Measurements from ENCODE around the gene SLC35F4.

Gene SLC35F4

DNA sequence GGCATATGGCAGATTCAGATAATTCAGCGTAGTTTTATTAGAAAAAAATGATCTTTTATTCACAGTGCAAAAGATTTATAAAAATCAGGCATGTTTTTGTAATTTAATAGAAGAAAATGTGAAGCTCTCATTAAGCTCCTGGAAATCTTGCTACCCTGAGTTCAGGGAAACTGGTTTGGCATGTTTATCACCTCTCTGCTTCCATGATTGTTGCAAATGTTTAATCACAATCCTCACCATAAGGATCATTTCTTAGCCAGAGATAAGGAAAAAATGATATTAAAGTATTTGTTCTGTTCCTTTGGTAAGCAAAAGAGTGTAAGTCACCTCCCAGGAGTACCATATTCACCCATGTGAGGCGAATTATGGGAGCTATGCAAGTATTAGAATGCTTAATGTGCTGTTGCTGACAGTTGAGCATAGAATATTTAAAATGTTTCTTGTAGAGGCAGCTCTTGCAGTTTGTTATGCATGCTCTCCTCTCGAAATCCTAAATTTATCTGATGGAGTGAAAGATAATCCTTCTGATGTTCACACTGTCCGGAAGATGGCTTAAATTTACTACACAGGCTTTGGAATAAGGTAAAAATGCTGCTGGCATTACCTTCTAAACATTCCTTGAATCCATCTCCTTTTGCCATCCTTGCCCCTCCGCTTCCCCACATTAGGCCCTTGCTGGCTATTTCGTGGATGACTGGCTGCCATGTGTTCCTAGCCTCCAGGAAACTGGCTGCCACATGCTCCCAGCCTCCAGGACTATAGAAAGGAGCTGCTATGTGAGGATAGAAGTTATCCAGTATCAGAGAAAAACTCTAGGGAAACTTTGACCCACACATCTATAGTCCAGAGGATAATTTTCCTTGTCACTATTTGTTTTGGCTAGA lies 256.5 kb downstream of the SLC35F4 start:
- DNase-seq = no peak

DNA sequence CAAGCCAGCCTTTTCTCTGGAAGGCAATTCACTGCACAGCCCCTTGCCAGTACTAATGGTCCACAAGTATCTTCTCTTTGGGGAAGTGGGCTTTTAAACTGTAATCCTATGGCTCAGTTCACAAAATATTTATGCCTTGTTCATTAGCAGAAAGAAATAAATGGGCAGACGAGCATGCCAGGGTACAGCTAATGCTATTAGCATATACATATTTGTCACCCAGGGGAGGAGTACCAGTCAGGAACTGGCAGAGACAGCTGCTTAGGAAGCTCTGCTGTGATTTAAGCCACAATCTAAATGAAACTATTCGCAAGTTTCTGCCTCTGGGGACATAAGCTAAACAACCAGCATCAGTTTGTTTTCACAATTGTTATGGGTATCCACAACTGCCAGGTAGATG lies 258.8 kb downstream of the SLC35F4 start:
- DNase-seq = no peak

DNA sequence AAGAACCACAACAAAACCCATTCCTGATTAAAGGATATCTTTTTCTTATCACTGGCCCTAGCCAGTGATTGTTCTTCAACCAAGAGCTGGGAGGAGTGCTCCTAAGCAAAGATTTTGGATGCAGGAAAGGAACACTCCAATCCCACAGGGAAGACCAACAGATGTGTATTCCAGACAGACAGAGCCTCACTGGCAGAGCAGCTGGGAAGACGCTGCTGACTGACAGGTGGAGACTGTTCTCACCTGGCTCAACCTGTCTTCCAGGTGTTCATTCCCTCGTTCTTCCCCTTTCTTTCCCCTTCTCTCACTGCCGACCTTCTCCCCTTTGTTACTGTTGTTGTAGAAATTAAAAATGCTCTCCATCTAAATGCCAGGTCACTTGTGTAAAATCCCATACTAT lies 282.5 kb downstream of the SLC35F4 start:
- DNase-seq = no peak

DNA sequence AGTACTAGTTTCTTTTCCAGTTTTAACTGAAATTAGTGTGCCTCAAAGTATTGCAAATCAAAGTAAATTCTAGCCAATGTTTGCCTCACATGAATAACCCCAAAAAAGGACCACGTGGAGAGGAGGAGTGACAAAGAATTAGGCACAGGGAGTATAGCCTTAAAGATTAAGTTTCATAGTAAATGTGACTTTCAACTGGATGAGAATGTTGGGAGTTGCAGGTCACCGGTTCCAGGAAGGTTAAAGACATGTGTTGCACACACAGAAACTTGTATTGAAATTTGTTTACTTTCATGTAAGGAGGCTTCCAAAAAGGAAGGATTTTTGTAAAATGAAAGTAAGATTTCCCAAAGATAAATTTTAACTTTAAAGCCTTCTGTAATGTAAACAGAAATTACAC lies 283.1 kb downstream of the SLC35F4 start:
- DNase-seq = no peak

DNA sequence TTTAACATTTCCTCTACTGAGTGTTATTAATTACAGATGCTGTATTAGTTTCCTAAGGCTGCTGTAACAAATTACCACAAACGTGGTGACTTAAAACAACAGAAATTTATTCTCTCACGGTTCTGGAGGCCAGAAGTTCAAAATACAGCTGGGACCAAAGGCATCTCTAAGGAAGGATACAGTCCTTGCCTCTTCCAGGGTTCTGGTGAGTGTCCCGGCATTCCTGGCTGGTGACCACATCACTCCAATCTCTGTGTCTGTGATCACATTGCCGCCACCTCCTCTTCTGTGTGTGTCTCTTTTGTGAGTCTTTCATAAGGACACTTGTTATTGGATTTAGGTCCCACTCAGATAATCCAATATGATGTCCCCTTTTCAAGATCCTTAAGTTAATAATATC lies 287.1 kb downstream of the SLC35F4 start:
- DNase-seq = no peak

DNA sequence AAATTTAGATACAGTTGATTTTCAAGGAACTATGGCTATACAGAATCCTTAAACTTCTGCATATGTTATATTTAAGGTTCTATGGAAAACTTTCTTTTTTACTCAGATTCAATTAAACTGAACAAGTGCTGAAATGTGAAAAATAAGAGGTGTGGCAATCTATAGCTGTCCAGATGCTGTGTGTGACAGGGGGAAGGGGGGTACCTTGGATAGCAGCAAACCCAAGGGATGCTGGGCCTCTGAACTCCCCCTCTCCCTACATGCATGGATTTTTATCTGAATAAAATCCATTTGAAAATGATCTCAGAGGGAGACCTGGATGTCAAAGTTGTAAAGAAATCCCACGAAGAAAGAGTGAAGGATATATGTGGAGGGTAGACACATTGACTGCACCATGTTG lies 289.4 kb downstream of the SLC35F4 start:
- no peak for DNase-seq

DNA sequence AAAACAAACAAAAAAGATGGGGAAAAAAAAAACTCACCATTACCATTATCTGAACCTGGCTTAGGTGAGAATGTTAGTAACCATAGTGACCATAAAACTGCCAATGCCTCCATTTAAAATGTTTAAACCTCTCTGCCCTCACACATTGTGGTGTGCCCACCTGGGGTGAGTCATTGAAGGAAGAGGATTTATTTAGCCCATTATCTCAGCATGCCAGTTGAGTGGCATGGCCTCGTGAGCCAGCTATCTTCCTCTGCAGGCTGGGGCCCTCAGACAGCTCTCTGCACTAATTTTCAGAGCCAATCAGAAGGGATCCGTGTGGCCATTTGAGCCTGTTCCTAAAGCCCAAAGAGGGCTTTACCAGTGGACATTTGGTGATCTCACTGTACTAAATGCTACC lies 290.4 kb downstream of the SLC35F4 start:
- no peak for DNase-seq

DNA sequence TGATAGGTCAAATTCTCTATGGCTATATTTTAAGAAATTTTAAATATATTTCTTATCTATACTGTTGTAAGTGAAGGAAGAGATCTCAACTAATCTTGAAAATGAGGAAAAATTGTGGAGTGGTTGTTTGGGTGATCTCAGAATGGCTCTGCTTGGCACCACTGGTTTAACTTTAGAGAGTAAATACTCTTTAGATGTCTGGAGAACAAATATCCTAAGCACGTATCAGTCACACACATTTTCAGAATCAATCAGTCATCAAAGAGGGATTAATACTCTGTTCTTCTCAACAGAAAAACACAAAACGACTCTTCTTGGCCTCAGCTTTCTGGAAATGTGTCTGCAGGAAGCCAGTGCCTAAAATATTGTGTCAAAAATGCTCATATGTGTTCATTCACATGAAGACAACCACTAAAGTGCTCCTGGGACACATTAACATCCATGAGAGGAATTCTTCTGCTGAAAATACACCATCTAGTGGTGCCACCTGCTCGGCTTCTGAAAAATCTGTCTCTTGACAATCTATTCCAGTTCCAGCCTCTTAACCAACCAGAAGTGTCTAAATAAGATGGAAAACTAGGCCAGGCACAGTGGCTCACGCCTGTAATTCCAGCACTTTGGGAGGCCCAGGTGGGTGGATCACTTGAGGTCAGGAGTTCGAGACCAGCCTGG lies 291.1 kb downstream of the SLC35F4 start:
- DNase-seq = no peak

DNA sequence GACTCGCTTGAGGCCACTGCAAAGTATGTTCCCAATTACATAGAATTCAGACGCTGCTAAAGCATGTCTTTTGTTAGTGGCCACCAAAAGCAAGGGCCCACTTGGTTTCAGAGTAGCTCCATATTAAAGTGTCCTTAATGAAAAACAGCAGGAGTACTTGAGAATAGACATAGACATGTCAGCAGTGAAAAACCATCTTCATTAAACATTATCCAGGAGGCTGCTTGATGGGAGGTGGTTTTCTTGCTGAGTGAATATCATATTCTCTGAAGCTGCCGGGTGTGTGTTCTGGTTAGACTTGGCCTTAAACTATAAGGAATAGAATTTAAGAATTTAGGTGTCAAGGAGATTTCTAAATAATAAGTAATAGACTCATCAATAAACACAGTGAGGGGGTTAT lies 292.7 kb downstream of the SLC35F4 start:
- DNase-seq = no peak

DNA sequence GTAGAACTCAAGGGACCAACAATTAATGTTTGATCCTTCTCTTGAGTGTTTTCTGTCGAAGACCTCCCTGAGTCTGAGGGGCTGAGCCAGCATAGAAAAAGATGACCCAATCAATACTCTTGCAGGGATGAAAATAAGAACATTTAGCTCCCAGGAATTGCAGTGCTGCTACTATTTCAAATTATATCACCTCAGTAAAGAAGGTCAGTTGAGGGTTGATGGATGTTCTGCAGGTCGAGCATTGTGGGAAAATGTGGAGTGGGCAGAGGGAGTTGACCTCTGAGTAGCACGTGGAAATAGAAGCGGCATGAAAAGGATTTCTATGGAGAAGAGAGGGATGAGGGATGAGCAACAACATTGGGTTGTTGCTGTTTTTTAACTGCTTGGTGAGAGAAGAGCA lies 297.3 kb downstream of the SLC35F4 start:
- DNase-seq = no peak

DNA sequence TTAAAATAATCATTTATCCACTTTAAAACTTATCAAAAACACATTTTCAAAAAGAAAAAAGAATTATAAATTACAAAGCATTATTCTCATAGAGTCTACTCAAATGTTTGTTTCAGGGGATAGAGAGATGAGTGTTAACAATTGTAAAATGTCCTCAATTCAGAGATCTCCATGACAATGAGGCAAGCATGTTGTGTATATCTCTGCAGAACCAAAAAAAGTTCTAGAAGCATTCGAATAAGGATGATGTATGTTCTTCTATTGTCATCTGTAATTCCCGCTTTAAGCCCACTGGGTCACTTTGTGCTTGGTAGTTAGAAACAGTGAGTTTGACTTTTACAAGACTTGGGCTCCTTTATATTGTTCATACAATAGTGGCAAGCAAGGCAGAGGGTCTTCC lies 298.7 kb downstream of the SLC35F4 start:
- no peak for DNase-seq

DNA sequence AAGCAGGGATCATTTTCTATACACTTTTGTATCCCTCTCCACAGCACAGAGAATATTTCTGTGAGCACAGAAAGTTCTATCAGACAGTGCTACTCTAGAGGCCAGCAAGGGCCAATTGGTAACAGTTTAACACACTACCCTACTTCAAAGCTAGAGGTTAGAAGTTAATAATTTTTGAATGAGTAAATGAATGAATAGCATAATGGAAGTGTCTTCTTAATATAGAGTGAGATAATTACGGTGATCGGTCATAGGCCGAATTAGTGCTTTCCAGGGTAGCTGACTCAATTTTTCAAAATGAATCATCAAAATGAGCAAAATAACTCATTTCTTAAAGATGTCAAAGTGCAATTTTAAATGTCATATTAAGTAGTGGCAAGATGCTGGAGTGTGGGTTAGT lies 305.2 kb downstream of the SLC35F4 start:
- DNase-seq = no peak

DNA sequence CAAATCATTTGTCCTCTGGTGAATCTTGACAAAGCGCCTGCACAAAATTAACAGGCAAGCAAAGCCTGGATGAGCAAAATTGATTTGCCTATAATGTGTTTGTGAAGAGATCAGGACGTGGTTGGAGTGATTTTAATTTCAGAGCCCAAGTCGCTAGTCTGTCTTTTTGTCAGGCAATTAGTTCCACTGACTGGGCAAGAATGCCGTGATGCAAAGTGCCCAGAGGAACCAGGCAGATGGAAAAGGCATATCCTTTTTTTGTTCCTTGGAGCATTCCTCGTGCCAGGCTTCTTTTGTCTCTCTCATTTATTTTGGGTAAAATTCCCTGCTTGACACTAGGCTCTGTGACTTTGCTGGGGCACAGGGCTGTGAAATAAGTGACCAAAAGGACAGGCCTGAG lies 306.3 kb downstream of the SLC35F4 start:
- no peak for DNase-seq

DNA sequence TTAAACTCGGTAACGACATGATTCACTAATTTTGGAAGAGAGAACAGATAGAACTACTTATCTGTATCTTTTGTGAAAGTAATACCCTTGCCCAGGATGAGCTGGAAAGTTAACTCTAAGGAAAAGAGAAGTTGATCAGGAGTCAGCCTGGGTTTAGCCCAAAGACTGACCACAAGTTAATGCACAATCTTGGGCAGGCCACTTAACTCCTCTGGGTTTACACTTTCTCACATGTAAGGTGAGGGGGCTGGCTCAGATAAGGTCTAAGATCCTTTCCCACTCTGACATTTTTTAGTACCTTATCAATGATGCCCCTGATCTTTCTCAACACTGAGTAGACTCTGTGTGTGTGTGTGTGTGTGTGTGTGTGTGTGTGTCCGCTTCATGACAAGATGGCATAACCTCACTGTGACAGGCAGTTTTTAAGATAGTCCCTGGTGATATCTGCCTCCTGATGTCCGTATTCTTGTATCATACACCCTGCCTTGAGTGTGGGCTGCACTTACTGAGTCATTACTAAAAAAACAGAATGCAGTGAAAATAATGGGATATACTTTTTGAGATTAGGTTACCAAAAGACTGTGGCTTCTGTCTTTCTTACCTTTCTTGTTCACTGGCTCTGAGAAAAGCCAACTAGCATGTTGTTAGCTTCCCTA lies 316.0 kb downstream of the SLC35F4 start:
- no peak for DNase-seq

DNA sequence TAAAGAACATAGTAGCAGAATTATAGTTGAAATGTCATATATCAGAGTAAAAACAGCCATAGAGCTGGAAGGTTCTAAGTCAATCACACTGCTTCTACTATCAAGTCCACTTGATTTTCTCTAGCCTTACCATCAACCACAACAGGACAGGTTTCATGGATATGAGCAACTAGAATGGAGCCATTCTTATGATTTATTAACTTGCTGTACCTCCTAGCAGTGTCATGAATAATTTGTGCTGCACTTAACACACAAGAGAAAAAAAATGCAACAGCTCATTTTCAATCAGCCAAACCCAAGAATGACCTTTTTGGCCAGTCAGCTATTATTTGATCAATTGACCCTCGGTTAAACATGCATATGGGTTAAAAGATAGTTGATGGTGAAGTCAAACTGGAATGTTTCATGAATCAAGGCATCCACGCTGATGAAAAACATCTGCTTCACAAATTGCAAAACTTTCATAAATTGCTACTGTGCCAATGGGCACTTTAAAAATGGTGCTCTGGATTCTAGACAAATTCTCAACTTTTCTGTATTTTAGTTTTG lies 316.8 kb downstream of the SLC35F4 start:
- DNase-seq = no peak

DNA sequence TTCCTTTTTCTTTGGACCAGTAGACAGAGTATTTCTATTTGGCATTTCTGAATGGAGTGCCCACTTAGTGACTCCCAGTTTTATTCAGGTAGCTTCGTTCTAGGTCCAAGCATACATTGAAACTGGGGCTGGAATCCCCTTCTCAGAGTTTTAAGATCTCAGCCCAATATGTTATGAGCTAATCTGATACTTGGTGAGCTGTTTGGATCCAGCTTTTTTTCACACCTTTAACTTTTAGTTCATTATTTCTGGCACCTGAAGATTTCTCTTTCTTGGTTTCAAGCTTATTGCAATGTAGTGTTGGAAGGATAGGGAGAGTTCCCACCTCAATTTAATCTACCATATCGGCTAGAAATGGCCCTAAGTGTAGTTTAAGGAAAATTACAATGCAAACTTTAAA lies 318.8 kb downstream of the SLC35F4 start:
- DNase-seq = no peak

DNA sequence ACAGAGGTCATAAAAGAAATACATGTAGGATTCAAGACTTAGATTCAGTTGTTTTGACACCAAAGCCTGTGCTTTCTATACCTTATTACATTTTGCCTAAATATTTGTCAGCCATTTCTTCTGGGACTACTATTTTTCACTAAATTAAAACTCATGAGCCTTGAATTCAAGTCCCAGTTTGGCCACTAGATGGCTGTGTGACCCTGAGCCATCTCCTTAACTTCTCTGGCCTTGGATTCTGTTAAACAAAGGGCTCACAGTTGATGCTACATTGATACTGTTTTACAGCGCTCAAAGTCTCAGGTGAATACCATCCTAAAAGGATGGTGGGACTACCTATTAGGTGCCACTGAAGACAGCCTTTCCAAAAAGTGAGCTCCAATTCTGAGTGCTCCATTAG lies 332.7 kb downstream of the SLC35F4 start:
- no peak for DNase-seq

DNA sequence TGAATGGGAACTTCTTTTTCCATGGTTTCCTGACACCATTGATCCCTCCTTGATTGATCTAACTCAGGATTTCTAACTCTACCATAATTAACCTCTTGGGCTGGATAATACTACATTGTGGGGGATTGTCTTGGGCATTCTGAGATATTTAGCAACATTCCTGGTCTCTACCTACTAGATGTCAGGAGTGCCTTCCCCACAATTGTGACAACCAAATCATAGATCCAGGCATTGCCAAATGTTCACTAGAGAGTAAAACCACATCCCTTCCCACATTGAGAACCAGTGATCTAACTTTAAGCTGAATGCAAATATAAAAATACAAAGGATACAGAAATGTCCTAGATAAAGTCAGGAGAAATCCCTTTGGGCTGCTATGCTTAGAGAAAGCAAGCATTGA lies 335.3 kb downstream of the SLC35F4 start:
- DNase-seq = no peak

DNA sequence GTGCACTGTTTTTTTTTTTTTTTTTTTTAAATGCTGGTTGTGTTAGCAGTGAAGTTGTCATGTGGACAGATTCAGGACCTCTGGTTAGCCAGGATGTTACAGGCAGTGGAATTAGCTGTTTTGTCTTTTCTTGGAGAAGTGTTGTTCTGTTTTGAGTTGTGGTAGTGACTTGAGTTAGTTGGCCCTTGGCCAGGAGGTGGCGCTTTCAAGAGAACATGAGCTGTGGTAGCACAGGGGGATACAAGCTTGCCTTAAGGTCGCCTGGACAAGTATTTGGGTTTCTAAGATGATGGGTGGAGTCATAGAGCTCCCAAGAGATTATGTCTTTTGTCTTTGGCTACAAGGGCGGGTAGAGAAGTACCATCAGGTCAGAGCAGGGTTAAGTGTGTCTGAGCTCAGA lies 338.9 kb downstream of the SLC35F4 start:
- no peak for DNase-seq

DNA sequence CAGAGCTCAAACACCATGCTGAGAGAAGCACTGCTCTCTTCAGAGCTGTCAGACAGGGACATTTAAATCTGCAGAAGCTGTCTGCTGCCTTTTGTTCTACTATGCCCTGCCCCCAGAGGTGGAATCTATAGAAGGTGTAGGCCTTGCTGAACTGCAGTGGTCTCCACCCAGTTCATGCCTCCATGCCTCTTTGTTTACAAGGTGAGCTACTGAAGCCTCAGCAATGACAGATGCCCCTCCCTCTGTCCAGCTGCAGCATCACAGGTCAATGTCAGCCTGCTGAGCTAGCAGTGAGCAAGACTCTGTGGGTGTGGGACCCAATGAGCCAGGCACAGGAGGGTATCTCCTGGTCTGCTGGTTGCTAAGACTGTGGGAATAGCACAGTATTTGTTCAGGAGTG lies 346.8 kb downstream of the SLC35F4 start:
- no peak for DNase-seq
